HG02759 (cell line): Measurements from ENCODE around the gene PRIM2.
"Not testable (repeated sequence)": the region's sequence is repeated elsewhere in the genome, so short reads cannot be mapped to it uniquely, and the experiment has no call there.

Source experiments
- ATAC-seq: cut with Tn5 transposase; IDR thresholded peaks from one replicate; pipeline ENCODE4 v1.9.1; 2021; ENCODE audit warnings: mild to moderate bottlenecking, moderate library complexity; ENCODE audit not compliant: unreplicated experiment

The PRIM2 gene, protein sequence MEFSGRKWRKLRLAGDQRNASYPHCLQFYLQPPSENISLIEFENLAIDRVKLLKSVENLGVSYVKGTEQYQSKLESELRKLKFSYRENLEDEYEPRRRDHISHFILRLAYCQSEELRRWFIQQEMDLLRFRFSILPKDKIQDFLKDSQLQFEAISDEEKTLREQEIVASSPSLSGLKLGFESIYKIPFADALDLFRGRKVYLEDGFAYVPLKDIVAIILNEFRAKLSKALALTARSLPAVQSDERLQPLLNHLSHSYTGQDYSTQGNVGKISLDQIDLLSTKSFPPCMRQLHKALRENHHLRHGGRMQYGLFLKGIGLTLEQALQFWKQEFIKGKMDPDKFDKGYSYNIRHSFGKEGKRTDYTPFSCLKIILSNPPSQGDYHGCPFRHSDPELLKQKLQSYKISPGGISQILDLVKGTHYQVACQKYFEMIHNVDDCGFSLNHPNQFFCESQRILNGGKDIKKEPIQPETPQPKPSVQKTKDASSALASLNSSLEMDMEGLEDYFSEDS

DNA sequence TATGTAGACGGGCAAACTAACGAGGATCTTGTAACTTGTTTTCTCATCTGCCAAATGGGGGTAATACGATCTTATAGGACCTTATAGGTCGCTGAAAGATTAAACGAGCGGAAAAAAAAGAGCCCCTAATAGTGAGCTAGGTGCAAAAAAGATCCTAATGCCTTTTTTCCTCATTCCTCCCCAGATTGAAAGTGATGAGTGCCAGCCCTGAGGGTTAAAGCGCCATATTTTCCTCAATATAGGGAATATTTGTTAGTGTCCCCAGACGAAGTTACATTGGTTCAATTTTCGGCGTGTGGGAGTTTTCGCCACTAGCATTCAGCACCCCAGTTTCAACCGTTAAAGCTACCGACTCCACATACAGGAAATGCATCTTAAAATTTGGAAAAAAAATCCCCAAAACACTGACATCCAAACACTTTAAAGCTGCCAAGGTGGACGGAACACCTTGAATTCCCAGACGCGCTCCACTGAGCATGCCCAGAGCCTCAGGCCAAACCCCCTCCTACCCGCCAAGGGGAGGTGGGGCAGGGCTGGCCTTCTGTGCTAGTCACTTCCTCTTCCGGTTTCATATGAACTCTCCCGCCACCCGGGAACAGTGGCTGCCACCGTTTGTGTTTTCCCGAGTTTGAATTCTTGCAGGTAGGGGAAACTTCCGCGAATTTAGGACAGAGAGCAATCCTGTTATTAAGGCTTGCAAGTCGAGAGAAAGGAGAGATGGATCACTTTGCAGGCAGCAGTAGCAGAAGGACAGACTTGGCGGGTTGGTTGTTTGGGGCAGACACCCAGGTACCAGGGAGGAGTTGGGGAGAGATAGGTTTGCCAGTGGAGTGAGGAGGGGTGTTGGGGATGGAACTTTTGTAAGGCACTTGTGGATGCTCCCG, at the start of gene PRIM2:
Gene PRIM2, plus strand, starts transcription at position 571 of the 884 bp plus-strand sequence. CDS start 816 bp downstream, outside the sequence.
- peak; percentile 86 for ATAC-seq

DNA sequence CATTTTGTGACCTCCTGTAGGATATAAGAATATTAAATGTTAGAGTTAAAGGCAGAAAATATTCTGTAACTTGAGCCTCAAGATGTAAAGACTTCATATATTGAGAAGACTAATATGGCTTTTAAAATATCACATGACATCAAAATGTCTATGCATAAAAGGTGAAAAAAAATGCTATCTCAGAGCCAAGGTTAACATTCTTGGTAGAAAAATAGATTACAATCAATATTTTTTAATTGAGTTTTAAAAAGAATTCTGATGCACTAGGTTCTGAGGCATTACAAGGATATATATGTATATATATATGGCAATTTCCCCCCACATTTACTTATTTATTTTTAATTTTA, 49.2 kb upstream of the PRIM2 start:
- ATAC-seq, result no peak

DNA sequence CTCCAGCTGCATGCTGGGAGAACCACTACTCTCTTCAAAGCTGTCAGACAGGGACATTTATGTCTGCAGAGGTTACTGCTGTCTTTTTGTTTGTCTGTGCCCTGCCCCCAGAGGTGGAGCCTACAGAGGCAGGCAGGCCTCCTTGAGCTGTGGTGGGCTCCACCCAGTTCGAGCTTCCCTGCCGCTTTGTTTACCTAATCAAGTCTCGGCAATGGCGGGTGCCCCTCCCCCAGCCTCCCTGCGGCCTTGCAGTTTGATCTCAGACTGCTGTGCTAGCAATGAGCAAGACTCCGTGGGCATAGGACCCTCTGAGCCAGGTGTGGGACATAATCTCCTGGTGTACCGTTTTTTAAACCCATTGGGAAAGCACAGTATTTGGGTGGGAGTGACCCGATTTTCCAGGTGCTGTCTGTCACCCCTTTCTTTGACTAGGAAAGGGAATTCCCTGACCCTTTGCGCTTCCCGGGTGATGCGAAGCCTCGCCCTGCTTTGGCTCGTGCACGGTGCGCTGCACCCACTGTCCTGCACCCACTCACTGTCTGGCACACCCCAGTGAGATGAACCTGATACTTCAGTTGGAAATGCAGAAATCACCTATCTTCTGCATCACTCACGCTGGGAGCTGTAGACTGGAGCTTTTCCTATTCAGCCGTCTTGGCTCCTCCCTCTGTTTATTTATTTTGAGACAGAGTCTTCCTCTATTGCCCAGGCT, 43.2 kb upstream of the PRIM2 start:
- not testable (repeated sequence) for ATAC-seq

DNA sequence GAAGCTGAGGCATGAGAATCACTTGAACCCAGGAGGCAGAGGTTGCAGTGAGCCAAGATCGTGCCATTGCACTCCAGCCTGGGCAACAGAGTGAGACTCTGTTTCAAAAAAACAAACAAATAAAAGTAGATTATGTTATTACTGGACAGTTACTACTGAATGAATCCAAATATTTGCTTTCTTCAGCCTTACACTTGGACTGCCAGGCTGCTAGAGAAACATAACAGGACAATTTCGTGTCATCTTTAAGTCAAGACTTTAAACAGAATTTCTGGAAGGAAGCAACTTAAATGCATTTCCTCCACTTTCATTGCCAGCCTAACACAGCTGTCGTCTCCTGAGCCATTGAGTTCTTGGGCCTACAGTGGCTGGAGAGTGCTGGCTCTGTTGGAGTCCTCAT, 42.0 kb upstream of the PRIM2 start:
- no peak for ATAC-seq

DNA sequence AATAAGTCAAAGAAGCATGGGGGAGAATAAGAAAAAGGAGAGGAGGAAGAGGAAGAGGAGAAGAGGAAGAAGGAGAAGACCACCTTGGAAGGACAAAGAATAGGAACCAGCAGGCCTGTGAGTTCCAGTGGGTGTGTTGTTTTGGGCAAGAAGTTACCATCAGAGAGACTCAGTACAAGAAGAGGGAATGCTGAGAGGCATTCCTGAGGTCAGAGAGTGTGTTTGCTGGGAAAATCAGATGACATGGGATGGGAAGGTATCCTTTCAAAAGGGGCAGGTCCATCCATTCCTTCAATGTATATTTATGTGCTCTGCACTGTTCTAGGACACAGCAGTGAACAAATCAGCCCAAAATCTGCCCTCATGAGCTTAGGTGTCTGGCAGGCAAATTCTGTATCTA, 40.5 kb upstream of the PRIM2 start:
- no peak for ATAC-seq

DNA sequence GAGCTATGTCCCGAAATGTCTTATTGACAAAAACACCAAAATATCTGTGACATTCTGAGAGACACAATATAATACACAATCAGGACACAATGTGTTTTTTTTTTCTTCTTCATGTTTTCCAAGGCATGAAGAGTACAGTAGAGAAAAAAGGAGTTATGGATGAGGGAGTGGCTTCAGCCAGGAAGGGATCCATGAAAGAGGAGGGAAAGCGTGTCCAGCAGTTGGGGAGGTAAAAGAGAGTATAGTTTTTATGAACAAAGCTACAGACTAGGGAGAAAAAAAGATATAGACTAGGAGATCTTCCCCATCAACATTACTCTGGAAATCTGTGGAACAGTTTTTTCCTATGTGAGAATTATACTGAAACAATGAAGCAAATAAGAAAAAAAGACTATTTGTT, 38.9 kb upstream of the PRIM2 start:
- ATAC-seq, result no peak

DNA sequence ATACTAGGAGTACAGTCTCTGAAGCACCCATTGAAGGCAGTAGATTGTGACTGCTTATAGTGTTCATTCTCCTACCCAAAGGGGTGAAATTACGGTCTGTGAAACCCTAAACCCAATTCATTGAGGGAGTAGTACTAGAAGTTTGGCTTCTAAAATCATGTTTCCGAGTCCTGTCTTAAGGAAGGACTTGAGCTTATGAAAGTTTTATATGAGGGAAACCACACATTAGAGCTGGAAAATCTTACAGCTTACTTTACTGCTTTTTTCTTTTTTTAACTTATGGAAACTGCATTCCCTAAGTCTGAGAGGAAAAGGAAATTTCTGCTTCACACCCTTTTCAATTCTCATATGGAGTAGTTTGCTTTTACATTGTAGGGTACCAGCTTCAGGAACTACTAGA, 38.4 kb upstream of the PRIM2 start:
- no peak for ATAC-seq

DNA sequence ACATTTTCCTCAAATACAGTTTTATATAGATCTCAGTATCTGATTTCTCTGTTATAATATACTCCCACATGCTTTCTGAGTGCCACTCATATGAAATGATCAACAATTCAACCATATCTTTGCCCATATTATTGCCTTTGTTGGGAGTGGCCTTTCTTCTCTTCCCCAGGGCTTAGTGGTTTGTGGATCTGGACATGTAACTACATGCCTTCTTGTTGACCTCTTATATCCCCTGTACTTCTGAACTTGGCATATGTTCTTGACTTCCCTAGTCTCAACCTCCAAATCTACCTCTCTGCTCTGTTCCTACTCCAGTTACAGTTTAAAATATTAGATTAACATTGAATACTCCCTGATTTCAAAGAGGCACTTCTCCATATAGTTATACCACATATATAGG, 34.3 kb upstream of the PRIM2 start:
- no peak for ATAC-seq

DNA sequence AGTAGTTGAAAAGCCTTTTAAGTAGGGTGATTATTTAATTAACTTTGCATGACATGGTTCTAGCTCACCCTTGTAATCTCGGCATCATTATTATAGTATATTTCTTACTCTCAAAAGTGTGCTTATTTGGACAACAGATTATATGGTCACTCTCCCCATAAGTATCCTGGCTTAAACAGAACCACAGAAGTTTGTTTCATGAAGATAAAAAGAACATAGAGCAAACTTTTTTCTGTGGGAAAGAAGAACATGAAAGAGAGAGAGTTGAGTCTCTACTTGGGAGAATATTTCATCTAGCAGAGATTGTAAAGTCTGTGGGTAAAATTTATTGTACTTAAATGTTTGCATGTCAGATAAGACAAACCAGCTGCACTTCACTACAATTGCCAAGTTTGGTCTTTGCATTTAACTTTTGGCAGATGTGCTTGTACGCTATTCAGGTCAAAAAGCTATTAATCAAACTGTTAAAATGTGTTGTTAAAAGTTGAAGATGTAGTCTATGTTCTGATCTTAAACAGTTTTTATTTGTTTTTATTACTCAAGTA, 33.4 kb upstream of the PRIM2 start:
- ATAC-seq, result no peak

DNA sequence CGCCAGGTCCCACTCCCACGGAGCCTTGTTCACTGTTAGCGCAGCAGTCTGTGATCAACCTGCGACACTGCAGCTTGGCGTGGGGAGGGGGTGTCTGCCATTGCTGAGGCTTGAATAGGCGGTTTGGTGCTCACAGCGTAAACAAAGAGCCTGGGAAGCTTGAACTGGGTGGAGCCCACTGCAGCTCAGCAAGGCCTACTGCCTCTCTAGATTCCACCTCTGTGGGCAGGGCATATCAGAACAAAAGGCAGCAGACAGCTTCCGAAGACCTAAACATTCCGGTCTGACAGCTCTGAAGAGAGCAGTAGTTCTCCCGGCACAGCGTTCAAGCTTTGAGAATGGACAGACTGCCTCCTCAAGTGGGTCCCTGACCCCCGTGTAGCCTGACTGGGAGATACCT, 29.3 kb upstream of the PRIM2 start:
- ATAC-seq, result not testable (repeated sequence)

DNA sequence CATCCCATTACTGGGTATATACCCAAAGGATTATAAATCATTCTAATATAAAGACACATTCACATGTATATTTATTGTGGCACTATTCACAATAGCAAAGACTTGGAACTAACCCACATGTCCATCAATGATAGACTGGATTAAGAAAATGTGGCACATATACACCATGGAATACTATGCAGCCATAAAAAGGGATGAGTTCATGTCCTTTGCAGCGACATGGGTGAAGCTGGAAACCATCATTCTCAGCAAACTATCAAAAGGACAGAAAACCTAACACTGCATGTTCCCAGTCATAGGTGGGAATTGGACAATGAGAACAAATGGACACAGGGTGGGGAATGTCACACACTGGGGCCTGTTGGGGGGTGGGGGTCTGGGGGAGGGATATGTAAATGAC, 24.0 kb upstream of the PRIM2 start:
- not testable (repeated sequence) for ATAC-seq

DNA sequence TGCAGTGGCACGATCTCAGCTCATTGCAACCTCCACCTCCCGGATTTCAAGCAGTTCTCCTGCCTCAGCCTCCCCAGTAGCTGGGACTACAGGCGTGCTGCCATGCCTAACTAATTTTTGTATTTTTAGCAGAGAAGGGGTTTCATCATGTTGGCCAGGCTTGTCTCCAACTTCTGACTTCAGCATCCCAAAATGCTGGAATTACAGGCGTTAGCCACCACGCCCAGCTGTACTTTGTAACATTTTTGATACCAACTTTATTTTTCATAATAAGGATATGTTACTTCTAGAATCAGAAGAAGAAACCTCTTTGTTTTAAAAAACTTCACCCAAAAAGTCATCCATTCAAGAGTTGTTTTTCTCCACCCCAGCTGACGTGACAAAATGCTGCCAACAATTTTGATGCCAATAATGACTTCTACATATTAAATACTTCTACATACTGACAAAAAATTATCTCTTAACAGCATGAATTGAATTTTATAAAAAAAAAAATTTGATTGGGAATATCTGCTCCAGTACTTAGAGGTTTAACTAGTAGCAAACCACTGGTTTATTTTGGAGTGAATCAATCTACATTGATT, 22.5 kb upstream of the PRIM2 start:
- ATAC-seq, result no peak

DNA sequence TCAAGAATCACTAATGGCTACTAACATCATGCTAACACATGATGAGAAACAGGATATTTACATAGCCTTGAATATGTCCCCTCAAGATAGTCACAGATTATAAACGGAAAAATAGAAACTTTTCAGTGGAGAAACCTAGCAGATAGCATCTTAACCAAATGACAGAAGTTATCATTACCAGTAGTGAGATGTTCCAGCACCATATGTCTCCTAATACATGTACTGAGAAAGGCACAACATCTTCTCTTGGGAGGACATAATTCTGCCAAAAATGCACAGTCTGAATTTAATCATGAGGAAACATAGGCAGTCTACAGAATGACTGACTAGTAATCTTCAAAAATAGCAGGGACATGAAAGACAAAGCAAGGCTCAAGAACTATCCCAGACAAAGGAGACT, 19.9 kb upstream of the PRIM2 start:
- no peak for ATAC-seq

DNA sequence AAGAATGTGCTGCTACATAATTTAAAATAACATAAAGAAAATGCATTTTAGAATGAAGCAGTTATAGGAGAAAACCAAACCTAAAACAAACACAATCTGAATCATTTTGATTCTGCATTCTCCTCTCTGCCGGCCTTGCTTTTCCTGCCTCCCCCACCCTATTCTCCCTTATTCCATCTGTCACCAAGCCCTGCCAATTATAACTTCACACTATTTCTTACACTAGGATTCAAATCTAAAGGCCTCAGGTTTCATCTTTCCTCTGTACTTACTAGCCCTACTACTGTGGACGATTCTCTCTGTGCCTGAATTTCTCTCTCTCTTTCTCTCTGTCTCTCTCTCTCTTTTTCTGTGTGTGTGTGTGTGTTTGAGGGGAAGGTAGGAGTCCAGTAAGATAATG, 18.7 kb upstream of the PRIM2 start:
- no peak for ATAC-seq

DNA sequence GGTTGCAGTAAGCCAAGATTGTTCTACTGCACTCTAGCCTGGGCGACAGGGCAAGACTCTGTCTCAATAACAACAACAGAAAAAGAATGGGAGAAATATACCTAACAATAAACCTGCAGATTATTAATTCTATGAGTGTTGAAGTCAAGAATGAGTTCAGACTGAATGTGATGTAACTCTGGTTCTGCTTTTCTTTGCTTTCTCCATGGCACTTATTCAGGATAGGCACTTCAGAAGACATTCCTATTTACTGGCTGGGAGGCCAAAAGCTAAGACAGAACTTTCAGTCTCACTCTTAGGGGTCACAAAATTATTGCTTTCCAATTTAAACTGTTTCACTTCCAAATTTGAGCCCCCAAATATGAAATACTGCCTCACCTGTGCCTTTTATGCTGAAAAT, 15.7 kb upstream of the PRIM2 start:
- no peak for ATAC-seq

DNA sequence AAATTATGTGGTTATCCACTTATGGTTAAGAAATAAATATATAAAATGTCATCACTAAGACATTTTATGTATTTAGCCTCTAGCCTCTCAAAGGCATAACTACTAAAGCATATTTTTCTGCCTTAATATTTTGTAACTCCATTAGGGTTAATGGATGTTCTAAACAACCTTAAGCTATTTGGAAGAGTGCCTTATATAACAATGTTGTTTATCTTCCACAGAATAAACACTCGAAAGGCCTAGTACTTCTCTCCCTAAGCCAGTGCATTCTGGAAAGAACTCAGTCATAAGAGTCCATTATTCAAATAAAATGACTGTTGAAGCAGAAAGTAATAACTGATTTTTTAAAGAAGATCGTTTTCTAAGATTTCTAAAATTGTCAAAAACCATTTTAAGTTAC, 15.0 kb upstream of the PRIM2 start:
- ATAC-seq, result no peak

DNA sequence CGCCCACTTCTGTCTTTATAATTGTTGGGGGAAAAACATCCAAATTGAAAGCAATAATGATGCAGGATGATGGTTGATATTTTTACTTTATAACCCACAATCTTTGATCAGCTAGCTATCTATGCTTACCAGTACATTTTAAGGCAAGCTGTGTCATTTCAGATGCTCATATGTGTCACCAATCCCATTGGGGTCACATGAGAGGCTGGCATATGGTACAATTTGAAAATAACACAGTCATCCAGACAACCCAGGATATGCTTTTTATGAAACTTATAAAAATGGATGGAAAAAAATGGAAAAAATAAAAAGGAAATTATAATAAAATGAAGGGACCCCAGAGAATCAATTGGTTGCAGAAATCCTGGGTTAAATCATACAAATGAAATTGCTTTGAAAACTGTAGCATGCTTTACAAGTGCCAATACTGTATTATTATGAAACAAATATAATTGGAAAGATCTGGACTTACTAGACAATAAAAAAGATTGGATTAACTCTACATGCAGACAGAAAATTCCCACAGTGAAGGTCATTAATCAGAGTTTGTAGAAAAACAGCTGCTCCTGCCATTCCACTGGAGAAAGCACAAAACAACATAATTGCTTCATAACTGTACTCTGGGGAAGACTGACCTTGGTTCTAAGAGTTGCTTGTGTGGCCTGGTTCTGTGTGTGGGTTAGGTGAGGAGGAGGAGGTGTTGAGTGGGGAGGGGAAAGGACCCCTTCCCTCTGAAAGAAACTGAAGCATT, 13.3 kb upstream of the PRIM2 start:
- ATAC-seq, result no peak

DNA sequence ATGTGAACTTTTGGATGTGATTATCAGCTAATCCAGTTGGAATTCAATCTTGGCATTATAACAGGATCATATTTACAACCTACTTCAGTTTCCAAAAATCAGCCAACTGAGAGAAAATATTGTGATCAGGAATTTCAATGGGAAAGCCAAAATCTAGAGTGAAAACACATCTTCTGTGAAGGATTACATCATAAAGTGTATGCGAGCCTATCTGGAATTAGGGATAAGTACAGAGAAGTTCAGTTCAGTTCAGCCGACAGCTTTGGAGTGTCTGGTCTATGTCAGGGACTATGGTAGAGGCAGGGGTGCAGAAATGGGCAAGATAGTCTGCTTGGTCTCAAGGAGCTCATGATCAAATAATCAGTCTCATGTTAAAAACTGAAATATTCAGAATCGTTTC, 12.3 kb upstream of the PRIM2 start:
- no peak for ATAC-seq

DNA sequence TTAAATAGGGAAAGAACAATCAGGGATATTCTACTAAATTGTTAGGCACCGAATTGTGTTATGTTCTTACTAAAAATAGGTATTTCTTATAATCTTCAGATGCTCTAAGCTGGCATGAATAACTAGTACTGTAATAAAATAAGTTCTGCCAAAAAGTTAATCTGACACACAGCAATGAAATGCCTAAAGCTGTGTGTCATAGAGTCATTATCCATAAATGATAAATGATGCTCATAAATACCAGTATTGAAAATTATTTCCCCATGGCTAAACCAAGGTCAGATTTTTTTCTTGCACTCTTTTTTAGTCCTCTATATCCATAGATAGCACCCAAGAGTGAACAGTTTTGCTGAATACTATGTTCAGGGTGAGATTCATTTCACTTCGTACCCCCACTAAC, 11.7 kb upstream of the PRIM2 start:
- no peak for ATAC-seq

DNA sequence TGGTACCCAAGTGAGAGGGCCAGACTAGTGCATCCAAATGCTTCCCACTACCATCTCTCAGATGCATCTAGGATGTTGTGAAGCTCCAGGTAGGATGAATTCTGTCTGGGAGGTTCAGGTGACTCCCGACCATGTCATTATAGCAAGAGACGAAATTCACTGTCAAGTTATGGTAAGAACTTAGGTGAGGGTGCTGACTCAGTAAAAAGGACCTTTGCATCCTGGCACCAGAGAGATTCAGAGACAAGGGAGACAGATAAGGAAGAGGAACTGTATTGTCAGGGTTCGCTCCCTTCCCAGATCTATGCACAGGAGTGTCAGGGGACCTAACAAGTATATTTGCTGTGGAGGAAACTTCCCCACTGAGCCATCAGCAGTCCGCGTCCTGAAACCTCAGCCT, 11.2 kb upstream of the PRIM2 start:
- no peak for ATAC-seq
